Panc1 (cell line): ENCODE results near the gene PRR20G.

ENCODE experiments used
- CTCF ChIP-seq: fragments of 450-650 bp; IDR thresholded peaks from 2 replicates; pipeline ENCODE4 v1.5.1; 2017; ENCODE audit warnings: mild to moderate bottlenecking
- POLR2AphosphoS5 ChIP-seq: IDR thresholded peaks from 2 replicates; pipeline ENCODE4 v1.6.1; 2012; ENCODE audit warnings: mild to moderate bottlenecking, low read depth, low read length, moderate library complexity
- REST ChIP-seq, 2 experiments: IDR thresholded peaks; 2 replicates each; pipeline ENCODE4 v1.6.1; 2011 to 2012; ENCODE audit warnings: low read depth in 2 of 2, control low read depth in 1 of 2, low read length in 1 of 2, mild to moderate bottlenecking in 1 of 2, moderate library complexity in 1 of 2; ENCODE audit not compliant: insufficient read depth in 1 of 2
- SIN3A ChIP-seq: IDR thresholded peaks from 2 replicates; pipeline ENCODE4 v1.6.1; 2012; ENCODE audit warnings: low read depth, mild to moderate bottlenecking, low read length, moderate library complexity, borderline replicate concordance; ENCODE audit not compliant: insufficient read depth
- TCF7L2 ChIP-seq: IDR thresholded peaks from 2 replicates; pipeline ENCODE4 v1.6.1; 2011; ENCODE audit warnings: mild to moderate bottlenecking, low read depth, low read length, inconsistent platforms

GRCh38 chr3:127329631-127330285, 41.9 kb upstream of the PRR20G start:
- TF ChIP-seq CTCF (no peak), POLR2AphosphoS5 (no peak), SIN3A (no peak), REST (IDR thresholded peaks at IDR 0.05; ENCODE audit: insufficient read depth in 1 of 2, low read depth in 2 of 2, low read length in 1 of 2) (no peak), TCF7L2 (no peak)
